ENCODE measurements around the gene WDR82. TPM values are rescaled to one million over a fixed set of nuclear protein-coding genes. Genes with fewer than 3 reads are reported as not detected.

WDR82 gene, protein sequence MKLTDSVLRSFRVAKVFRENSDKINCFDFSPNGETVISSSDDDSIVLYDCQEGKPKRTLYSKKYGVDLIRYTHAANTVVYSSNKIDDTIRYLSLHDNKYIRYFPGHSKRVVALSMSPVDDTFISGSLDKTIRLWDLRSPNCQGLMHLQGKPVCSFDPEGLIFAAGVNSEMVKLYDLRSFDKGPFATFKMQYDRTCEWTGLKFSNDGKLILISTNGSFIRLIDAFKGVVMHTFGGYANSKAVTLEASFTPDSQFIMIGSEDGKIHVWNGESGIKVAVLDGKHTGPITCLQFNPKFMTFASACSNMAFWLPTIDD
- total RNA-seq, result 10 to 100 TPM; 57.1 to 60.9 TPM
- long read RNA-seq, full-length matches to known transcripts, result 2 of 11 reads
- long read RNA-seq, partial matches to known transcripts, result 4 of 11 reads
- long read RNA-seq, other reads (novel, unspliced or antisense), result 5 of 11 reads

DNA sequence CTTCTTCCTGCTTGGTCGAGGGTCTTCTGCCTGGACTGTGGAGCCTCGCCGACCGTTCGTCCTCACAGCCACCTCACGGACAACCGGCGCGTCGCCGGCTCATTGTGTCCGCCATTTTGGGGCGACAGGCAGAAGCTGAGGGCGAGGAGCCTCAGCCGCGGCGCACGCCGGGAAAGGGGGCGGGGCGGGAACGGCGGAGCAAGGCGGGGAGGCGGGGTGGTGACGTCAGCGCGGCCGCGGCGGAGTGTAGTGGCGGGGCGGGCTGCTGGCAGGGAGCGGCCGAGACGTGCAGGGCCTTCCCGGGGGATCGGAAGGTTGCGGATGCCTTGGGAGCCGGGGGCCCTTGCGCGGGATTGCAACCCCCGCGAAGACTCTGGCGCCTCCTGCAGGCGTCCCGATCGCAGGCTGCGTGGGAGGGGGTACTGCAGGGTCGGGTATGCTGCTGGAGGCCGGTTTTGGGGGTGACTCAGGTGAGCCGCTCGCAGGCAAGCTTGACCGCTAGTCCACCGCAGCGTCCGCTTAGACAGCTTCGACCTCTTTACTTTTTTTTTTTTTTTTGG lies at the start of gene WDR82:
TSS of gene WDR82 (minus strand) at position 140 of the 560 bp plus-strand sequence. CDS start 288 bp downstream, outside the sequence.
- ATAC-seq (peak; percentile 90), DNase-seq (peak; percentile 96 to 99)
- intact Hi-C loops (cut with DNase I, micrococcal nuclease), result no loop called here

DNA sequence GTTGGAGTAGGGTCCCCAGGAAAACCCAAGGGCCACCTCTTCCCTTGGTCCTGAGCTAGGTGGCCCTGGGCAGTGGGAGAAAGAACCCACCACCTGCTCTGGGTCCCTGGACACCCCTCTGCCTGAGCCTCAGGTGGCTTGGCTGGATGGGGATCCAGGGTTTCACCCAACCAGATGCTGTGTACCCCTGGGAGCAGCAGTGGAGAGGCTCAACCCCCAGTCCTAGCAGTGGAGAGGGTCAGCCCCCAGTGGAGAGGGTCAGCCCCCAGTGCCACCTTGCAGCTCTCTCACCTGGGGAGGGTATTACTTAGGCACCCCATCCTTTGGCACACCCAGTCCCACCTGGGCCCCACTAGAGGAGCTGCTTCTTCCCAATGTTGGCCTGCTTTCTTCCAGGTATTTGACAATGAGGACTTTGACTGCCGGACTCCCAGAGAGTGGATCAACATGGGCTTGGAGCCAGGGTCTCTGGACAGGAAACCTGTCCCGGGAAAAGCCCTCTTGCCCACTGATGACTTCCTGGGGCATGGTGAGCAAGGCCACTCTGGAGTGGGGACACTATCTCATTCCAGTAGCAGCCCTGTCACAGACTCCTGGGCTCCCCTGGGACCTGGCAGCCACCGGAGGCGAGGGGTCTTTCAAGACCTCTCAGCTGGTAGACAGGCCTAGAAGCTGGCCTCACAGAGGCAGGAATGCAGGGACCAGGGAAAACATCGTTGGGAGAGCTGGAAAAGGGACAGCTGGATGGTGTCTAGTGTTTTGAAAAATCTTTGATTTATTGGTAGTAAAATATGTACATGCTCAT lies 49.2 kb upstream of the WDR82 start:
- no peak for ATAC-seq
- intact Hi-C loops (cut with DNase I, micrococcal nuclease), result no loop called here
- DNase-seq, result no peak

DNA sequence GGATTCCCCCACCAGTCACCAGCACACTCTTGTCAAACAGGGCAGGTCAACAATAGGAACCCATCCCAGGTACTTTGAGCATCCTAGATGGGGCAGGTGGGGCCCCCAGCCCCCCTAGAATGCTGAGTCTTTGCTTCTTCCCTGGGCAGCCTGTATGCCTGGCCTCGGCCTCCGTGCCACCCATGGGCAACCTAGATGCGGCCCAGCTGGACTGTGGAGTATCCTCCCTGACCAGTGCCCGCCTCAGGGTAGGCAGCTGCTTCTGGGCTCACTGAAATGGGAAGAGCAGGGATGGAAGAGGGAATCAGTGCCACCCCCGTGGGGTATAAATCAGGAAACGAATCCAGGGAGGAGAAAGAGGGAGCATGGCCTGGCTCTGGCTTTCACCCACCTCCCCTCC lies 48.5 kb upstream of the WDR82 start:
- DNase-seq (no peak), ATAC-seq (no peak)
- intact Hi-C loops (cut with DNase I, micrococcal nuclease), result no loop called here

- intact Hi-C loops (cut with DNase I, micrococcal nuclease), result no loop called here
- ATAC-seq, result no peak
- no peak for DNase-seq
Measured at GRCh38 chr3:52325686-52326085, 47.2 kb upstream of the WDR82 start.

- ATAC-seq (no peak), DNase-seq (no peak)
- intact Hi-C loops (cut with DNase I, micrococcal nuclease), result no loop called here
Measured at GRCh38 chr3:52324676-52325075, 46.2 kb upstream of the WDR82 start.

DNA sequence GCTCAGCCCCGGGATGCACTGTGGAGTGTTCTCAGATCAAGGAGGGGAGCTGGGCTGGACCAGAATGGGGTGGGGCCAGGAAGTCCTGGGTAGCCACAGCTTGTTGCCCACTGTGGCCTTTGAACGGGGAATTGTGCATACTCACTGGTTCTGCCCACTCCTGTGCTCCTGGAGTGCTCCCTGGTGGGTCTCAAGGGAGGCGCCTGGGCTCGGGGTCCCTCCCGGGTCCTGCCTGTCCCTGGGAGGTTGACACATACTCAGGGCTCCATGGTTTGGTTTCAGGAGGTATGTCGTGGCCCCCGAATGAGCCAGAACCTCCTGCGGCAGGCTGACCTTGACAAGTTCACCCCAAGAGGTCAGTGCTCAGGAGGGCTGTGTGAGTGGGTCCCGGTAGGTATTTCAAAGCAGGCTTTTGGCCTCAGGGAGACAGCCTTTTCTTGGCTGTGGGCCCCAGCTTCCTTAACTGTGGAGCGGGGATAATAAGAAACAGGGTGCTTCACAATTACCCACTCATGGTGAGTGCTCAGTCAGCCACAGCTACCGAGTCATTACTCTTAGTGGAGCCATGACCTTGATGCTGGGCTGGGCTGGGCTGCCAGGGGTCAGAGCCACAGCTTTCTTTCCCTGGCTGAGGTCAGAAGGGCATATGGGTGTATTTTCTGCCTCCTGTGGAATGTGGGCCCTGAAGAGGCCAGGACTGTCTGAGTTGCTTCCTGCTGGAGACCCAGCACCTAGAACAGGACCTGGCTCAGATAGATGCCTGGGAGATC lies 45.3 kb upstream of the WDR82 start:
- intact Hi-C loops (cut with DNase I, micrococcal nuclease), result no loop called here
- peak; percentile 41 for ATAC-seq
- no peak for DNase-seq

- ATAC-seq (no peak), DNase-seq (no peak)
- intact Hi-C loops (cut with DNase I, micrococcal nuclease), result no loop called here
Measured at GRCh38 chr3:52322466-52322865, 44.0 kb upstream of the WDR82 start.

DNA sequence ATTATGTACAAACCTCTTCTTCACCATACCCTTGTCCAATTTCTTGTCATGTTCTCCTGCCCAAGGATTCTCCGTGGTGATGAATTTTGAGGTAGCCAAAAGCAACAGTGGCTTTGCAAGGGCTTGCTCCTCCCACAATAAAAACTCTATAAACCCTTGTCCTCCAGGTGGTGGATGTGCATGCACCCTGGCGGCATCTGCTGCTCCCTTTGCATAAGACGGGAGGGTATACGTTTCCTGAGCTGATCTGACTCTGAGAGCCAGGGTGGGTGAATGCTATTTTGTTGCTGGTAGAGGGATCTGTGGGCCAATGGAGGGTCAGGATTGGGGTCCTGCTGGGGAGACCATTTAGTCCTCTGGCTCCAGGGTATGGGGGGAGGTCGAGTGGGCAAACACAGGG lies 43.0 kb upstream of the WDR82 start:
- intact Hi-C loops (cut with DNase I, micrococcal nuclease), result no loop called here
- DNase-seq (no peak), ATAC-seq (peak; percentile 45)

DNA sequence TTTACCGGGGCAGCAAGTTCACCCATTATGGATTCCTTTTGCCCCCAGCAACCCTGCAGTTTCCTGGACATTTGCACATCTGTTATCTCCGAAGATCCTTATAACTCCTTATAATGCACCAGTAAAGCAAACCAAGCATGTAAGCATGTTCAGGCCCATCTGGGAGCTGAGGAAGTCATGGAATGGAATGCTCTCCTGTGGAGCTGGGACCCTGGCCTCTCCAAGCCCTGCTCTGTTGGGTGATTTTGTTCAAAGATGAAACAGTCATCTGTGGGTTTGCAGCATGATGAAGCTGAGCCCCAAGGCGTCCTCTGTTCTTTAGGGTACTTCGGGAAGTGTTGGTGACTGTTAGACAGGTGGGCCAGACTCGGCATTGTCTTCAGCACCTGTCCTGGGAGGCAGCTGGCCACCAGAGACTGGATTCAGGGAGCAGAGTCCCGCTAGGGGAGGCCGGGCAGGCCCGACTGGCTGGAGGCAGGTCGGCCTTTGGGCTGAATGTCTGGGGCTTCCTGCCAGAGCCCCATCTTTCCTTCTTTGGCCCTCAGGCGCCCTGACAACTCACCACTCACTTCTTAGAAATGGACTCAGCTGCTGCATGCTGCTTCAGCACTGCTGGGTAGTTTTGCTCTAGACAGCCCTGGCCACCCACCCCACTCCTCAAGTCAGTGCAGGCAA lies 41.6 kb upstream of the WDR82 start:
- intact Hi-C loops (cut with DNase I, micrococcal nuclease), result no loop called here
- ATAC-seq, result no peak
- DNase-seq, result no peak

GRCh38 chr3:52318186-52318816 lies 39.9 kb upstream of the WDR82 start:
- intact Hi-C loops (cut with DNase I, micrococcal nuclease), result no loop called here
- ATAC-seq (no peak), DNase-seq (no peak)

GRCh38 chr3:52317208-52318000 lies 39.0 kb upstream of the WDR82 start:
- intact Hi-C loops (cut with DNase I, micrococcal nuclease), result no loop called here
- peak; percentile 94 for ATAC-seq
- DNase-seq, result peak; percentile 66 to 78

DNA sequence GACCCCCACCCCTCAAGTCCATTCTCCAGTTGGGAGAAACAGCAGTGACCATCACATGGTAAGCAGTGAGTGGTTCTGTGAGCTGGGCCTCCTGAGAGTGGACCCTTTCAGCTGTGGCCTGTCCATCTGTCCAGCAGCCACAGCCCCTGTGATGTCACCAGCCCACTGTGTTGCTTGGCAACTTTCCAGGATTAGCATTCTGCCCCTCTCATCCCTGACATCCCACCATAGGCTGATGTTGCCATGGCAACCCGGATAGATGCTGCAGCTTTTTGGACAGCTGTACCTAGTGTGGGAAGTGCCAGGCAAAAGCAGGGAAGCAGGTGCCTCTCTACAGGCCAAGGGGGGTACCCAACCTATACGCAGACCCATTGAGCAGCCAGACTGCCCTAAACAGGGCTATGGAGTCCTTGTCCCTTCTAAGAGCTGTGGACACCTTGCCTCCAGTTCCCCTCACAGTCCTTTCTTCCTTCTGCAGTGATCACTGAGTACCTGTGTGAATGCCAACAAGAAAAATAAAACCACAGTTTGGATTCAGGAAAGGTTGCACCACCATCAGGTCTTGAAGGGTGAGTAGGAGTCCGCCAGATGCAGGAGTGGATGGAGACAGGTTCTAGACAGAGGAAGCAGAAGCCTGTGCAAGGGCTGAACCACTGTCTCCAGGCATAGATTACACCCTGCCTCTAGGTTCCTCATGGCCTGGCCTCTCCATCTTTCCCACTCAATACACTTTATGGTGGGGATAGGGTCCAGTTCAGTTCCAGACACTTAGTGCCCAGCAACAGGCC lies 37.7 kb upstream of the WDR82 start, which contains the start of gene DNAH1:
TSS of gene DNAH1 (plus strand) at position 343 of the 788 bp plus-strand sequence. CDS start 6,124 bp downstream, outside the sequence.
- intact Hi-C loops (cut with DNase I, micrococcal nuclease), result no loop called here
- no peak for DNase-seq
- ATAC-seq, result no peak

DNA sequence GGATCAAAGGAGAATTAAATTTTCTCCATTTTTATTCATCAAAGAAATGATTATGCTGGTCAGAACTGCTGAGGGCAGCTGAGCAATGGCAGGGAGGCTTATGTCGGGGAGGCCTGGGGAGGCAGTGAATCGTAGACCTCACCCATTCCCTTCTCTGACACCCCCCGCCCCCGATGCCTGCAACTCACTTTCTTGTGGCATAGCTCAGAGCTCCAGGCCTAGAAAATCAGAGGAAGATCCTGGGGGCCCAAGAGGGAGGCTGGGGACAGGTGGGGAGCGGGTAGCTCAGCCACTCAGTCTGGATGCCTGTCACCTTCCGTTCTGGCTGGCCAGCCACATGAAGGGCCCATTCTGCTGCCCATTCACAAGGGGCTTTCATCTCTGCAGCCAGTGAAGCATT lies 36.6 kb upstream of the WDR82 start:
- intact Hi-C loops (cut with DNase I, micrococcal nuclease), result no loop called here
- ATAC-seq, result no peak
- DNase-seq, result no peak

GRCh38 chr3:52314489-52314888 lies 36.0 kb upstream of the WDR82 start:
- DNase-seq (no peak), ATAC-seq (no peak)
- intact Hi-C loops (cut with DNase I, micrococcal nuclease), result no loop called here

- peak; percentile 18 for ATAC-seq
- peak in 1 of 2 donors; percentile 40 for DNase-seq
- intact Hi-C loops (cut with DNase I, micrococcal nuclease), result no loop called here
Measured at GRCh38 chr3:52313774-52314188, 35.3 kb upstream of the WDR82 start.

DNA sequence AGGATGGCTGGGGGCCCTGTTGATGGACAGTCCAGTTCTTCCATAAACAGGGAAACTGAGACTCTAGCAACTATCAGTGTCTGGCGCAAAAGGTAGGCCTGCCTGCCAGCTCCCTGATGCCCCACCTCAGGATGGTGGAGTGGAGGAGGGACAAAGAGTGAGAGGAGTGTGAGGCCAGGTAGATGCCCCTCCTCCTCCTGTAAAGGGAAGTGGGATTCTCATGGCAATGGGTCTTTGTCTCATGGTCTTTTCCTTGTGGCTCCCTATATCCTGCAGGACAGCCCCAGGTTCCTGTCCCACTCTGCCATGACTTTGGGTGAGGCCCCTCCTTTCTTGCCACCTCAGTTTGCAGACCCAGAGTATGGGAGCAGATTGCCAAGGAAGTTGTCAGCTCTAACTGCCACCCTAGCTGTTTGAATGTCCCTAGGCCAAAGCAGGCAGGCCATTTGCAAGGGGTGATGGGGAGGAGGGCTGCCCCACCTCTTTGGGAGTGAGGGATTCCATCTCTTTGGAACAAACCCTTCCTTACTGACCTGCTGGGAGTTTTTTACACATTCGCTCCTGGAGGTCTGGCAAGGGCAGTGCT lies 34.8 kb upstream of the WDR82 start:
- intact Hi-C loops (cut with DNase I, micrococcal nuclease), result no loop called here
- ATAC-seq, result no peak
- DNase-seq, result no peak
